ENCODE results near the gene PDK2. TPM values are rescaled to one million over a fixed set of nuclear protein-coding genes. Genes with fewer than 3 reads are reported as not detected.

Gene PDK2
- total RNA-seq, 1 donor from 2014 or later: 44.6 TPM

DNA sequence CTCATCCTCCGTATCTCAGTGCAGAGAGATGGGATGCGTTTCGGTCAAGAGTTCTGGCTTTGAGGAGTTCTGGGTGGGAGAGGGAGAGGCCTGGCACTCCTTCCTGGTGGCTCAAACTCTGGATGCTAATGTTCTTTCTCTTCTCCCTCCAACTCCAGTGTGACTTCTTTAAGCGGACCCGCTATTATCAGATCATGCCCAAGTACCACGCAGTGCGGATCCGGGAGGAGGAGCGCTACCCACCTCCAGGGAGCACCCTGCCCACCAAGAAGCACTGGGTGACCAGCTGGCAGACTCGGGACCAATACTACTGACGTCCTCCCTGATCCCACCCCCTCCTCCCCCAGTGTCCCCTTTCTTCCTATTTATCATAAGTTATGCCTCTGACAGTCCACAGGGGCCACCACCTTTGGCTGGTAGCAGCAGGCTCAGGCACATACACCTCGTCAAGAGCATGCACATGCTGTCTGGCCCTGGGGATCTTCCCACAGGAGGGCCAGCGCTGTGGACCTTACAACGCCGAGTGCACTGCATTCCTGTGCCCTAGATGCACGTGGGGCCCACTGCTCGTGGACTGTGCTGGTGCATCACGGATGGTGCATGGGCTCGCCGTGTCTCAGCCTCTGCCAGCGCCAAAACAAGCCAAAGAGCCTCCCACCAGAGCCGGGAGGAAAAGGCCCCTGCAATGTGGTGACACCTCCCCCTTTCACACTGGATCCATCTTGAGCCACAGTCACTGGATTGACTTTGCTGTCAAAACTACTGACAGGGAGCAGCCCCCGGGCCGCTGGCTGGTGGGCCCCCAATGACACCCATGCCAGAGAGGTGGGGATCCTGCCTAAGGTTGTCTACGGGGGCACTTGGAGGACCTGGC is 6.0 kb upstream of the PDK2 start:
- H3K27me3 Mint-ChIP-seq (ENCODE audit: low read depth): no peaks in the 10 kb centered on the region
- H3K4me1 Mint-ChIP-seq: no peaks in the 10 kb centered on the region
- H3K4me3 Mint-ChIP-seq: no peak overlapping the region
- no peaks in the 10 kb centered on the region for H3K9me3 Mint-ChIP-seq
- H3K36me3 Mint-ChIP-seq: peaks cover 9% of the 10 kb centered on the region
- DNase-seq (ENCODE audit: low spot score in 2 of 2, unreplicated experiment in 2 of 2): no peak
- TF ChIP-seq CTCF (IDR thresholded peaks at IDR 0.05; ENCODE audit: unreplicated experiment): no peak
- no peak overlapping the region for H3K27ac Mint-ChIP-seq

DNA sequence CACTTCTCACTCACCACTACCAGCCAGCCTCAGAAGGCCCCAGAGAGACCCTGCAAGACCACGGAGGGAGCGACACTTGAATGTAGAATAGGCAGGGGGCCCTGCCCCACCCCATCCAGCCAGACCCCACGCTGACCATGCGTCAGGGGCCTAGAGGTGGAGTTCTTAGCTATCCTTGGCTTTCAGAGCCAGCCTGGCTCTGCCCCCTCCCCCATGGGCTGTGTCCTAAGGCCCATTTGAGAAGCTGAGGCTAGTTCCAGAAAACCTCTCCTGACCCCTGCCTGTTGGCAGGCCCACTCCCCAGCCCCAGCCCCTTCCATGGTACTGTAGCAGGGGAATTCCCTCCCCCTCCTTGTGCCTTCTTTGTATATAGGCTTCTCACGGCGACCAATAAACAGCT is 5.1 kb upstream of the PDK2 start:
- TF ChIP-seq CTCF (IDR thresholded peaks at IDR 0.05; ENCODE audit: unreplicated experiment): no peak
- peaks cover under 1% of the 10 kb centered on the region for H3K4me1 Mint-ChIP-seq
- no peak overlapping the region for H3K4me3 Mint-ChIP-seq
- DNase-seq (ENCODE audit: low spot score in 2 of 2, unreplicated experiment in 2 of 2): no peak
- H3K9me3 Mint-ChIP-seq: no peaks in the 10 kb centered on the region
- H3K36me3 Mint-ChIP-seq: peaks cover 6% of the 10 kb centered on the region
- H3K27me3 Mint-ChIP-seq (ENCODE audit: low read depth): no peaks in the 10 kb centered on the region
- H3K27ac Mint-ChIP-seq: no peak overlapping the region

DNA sequence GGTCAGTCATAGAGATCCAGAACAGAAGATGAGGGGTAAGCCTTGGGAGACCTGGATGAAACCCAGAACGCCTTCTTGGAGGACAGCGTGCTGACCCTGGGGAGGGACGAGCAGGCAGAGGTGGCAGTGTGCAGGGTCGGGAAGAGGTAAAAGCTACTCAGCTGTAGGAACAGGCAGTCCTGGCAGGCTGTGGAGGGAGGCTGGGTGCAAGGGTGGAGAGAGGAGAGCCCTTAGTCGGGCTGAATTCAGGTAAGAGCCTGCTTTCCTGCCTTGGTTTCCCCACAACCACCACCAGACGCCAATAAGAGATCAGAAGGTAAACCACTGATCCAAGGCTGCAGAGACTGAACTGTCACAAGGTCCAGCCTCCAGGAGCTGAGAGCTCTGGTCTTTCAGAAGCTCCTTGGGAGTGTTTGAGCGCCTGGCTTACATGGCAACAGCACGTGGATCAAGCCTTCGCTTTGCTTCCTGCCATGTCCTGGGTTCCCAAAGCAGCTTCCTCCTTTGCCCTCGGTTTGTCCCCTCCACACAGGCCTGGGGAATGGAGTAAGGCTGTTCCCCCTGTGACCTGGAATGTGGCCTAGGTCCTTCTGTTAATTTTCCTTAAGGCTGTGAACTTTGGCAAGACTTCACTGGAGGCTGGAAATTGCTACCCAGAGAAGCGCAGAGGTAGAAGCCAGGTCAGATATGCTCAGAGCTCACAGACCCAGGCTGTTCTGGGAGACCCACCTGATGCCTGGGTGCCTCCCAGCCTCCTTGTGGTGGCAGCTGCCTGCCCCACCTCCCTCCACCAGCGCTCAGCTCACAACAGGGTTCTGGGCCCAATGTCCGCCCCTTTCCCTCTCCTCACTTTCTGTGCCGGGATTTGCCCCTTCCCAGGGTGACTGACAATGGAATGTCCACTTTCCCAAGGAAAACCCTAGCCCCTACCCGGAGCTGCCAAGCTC is 3.9 kb upstream of the PDK2 start:
- Mint-ChIP-seq H3K4me1 (peaks cover 11% of the 10 kb centered on the region), H3K4me3 (no peak overlapping the region), H3K27ac (peak overlapping the region; percentile 50), H3K27me3 (ENCODE audit: low read depth) (no peaks in the 10 kb centered on the region), H3K9me3 (no peaks in the 10 kb centered on the region), H3K36me3 (peaks cover 6% of the 10 kb centered on the region)
- no peak for TF ChIP-seq CTCF (IDR thresholded peaks at IDR 0.05; ENCODE audit: unreplicated experiment)
- no peak for DNase-seq (ENCODE audit: low spot score in 2 of 2, unreplicated experiment in 2 of 2)

DNA sequence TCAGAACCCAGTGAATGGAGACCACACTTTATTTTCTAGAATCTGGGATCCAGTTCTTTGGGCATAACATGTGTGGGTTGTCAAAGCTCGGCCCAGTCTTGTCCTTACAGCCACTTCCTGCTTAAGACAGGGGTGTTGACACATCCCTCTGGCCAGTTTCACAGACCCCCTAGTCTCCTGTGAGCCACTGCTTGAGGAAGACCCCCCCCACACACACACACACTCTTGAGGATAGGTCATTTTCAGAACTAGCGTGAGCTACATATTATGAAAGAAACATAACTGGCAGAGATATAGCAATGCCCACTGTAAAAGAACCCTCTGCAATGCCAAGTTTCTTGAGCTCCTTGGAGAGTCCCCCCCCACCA is 3.2 kb upstream of the PDK2 start:
- TF ChIP-seq CTCF (IDR thresholded peaks at IDR 0.05; ENCODE audit: unreplicated experiment): no peak
- peaks cover 6% of the 10 kb centered on the region for H3K36me3 Mint-ChIP-seq
- no peak for DNase-seq (ENCODE audit: low spot score in 2 of 2, unreplicated experiment in 2 of 2)
- no peaks in the 10 kb centered on the region for H3K27me3 Mint-ChIP-seq (ENCODE audit: low read depth)
- no peaks in the 10 kb centered on the region for H3K9me3 Mint-ChIP-seq
- no peak overlapping the region for H3K27ac Mint-ChIP-seq
- H3K4me3 Mint-ChIP-seq: no peak overlapping the region
- peaks cover 14% of the 10 kb centered on the region for H3K4me1 Mint-ChIP-seq

GRCh38 chr17:50093246-50093645 is 1.9 kb upstream of the PDK2 start:
- H3K36me3 Mint-ChIP-seq: peaks cover 6% of the 10 kb centered on the region
- no peak for TF ChIP-seq CTCF (IDR thresholded peaks at IDR 0.05; ENCODE audit: unreplicated experiment)
- no peaks in the 10 kb centered on the region for H3K9me3 Mint-ChIP-seq
- H3K4me3 Mint-ChIP-seq: no peak overlapping the region
- H3K4me1 Mint-ChIP-seq: peaks cover 14% of the 10 kb centered on the region
- no peak for DNase-seq (ENCODE audit: low spot score in 2 of 2, unreplicated experiment in 2 of 2)
- H3K27me3 Mint-ChIP-seq (ENCODE audit: low read depth): no peaks in the 10 kb centered on the region
- H3K27ac Mint-ChIP-seq: no peak overlapping the region

All from mesothelial cell of epicardium (in vitro differentiated cells).